GM06990 (cell line): ENCODE measurements around the gene NT5C3A.

Source experiments
- DNase-seq: peaks from one replicate; pipeline ENCODE4 v3.0.0-alpha.2; 2011; ENCODE audit not compliant: insufficient read length; ENCODE audit errors: extremely low read depth
- H3K27me3 ChIP-seq: replicated peaks from 2 replicates; pipeline ENCODE4 v1.6.0; 2011; ENCODE audit warnings: low read length; ENCODE audit not compliant: control insufficient read depth, insufficient read depth
- H3K36me3 ChIP-seq: 2 replicates; pipeline ENCODE4 v1.5.1; 2011; ENCODE audit warnings: low read length; ENCODE audit not compliant: control insufficient read depth, insufficient read depth
- H3K4me3 ChIP-seq: replicated peaks from 2 replicates; pipeline ENCODE4 v1.5.1; 2011; ENCODE audit warnings: low read depth, mild to moderate bottlenecking, control low read depth, low read length
- TF ChIP-seq, protein P1 (sequence below): IDR thresholded peaks from 2 replicates; pipeline ENCODE4 v1.5.1; 2011; ENCODE audit warnings: low read length, control low read depth, mild to moderate bottlenecking, inconsistent platforms; ENCODE audit not compliant: insufficient read depth, poor library complexity, severe bottlenecking

Gene NT5C3A

DNA sequence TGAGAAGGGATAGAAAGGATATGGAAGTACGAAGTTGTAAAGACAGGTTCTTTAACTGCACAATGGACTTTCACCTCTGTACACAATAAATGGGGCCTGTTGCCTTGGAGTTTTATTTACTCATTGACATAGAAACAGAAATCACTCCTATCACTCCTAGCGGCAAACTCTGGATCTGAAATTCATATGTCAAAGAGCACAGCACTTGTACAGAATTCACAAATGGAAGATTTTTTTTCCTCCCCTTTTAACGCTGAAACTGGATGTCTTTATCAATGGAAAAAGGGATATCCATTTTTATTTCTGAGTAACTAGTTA is 18.2 kb downstream of the NT5C3A start:
- Histone ChIP-seq H3K27me3 (no peaks in the 10 kb centered on the region), H3K4me3 (no peak overlapping the region), H3K36me3 (no peaks in the 10 kb centered on the region; the same call in 1 of the 2 replicates)
- TF ChIP-seq, protein P1, sequence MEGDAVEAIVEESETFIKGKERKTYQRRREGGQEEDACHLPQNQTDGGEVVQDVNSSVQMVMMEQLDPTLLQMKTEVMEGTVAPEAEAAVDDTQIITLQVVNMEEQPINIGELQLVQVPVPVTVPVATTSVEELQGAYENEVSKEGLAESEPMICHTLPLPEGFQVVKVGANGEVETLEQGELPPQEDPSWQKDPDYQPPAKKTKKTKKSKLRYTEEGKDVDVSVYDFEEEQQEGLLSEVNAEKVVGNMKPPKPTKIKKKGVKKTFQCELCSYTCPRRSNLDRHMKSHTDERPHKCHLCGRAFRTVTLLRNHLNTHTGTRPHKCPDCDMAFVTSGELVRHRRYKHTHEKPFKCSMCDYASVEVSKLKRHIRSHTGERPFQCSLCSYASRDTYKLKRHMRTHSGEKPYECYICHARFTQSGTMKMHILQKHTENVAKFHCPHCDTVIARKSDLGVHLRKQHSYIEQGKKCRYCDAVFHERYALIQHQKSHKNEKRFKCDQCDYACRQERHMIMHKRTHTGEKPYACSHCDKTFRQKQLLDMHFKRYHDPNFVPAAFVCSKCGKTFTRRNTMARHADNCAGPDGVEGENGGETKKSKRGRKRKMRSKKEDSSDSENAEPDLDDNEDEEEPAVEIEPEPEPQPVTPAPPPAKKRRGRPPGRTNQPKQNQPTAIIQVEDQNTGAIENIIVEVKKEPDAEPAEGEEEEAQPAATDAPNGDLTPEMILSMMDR, result no peak
- DNase-seq, result no peak

DNA sequence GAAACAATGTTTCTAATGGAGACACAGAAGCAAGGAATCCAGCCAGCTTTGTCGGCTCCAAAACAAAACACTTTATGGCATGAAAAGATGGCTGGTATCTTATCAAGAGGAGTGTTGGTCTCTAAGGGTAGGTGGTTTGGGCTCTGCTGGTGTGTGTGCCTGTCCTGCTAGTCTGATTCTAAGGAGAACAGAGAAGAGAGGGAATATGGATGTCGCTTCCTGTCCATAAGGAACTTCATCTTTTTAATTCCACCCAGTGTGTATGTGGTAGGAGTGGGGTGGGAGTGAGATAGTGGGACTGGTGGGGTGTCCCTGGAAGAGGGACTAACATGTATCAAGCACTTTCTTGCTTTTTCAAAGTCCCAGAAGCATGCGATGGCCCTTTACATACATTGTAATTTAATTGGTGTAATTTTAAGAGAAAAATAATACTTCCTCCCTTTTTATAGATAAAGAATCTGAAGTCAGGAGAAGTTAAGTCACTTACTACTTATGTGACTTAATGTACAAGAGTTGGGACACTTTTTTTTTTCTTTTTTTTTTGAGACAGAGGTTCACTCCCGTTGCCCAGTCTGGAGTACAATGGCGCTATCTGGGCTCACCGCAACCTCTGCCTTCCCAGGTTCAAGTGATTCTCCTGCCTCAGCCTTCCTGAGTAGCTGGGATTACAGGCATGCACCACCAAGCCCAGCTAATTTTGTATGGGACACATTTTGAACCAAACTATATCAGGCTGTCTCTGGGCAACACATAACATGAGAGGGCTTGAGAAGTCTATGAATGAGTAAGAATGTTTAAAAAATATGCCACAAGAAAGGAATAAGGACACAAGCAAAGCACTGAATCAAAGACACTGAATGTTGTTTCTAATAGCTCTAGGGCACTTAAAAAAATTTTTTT is 18.8 kb downstream of the NT5C3A start:
- TF ChIP-seq, protein P1, result no peak
- H3K36me3 ChIP-seq, result no peaks in the 10 kb centered on the region; the same call in 1 of the 2 replicates
- DNase-seq, result no peak
- no peak overlapping the region for H3K4me3 ChIP-seq
- H3K27me3 ChIP-seq, result no peaks in the 10 kb centered on the region

DNA sequence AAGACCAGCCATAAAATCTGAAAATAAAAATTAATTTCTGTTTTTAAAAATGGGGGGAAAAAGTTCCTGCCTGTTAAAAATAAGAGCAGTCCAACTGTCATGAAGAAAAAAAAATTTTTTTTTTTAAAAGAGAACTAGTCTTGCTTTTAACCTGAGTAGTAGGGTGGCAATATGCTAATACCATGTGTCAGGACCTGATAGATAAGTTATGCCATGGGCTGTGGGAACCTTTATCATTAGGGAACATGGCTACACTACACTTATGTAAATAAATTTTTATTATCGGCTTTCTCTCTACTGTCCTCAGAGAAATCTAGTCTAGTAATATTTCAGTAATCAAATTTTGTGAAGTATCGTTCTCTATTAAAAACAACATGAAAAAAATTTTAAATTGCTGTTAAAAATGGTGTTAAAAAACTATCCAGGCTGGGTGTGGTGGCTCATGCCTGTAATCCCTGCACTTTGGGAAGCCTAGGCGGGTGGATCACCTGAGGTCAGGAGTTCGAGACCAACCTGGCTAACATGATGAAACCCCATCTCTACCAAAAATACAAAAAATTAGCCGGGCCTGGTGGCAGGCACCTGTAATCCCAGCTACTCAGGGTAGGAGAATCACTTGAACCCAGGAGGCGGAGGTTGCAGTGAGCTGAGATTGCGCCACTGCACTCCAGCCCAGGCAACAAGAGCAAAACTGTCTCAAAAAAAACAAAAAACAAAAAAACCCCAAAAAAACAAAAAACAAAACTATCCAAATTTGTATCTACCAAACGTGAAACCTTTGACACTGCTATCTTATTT is 20.7 kb downstream of the NT5C3A start:
- Histone ChIP-seq H3K36me3 (no peaks in the 10 kb centered on the region; the same call in 1 of the 2 replicates), H3K27me3 (no peaks in the 10 kb centered on the region), H3K4me3 (no peak overlapping the region)
- no peak for DNase-seq
- TF ChIP-seq, protein P1, result no peak

DNA sequence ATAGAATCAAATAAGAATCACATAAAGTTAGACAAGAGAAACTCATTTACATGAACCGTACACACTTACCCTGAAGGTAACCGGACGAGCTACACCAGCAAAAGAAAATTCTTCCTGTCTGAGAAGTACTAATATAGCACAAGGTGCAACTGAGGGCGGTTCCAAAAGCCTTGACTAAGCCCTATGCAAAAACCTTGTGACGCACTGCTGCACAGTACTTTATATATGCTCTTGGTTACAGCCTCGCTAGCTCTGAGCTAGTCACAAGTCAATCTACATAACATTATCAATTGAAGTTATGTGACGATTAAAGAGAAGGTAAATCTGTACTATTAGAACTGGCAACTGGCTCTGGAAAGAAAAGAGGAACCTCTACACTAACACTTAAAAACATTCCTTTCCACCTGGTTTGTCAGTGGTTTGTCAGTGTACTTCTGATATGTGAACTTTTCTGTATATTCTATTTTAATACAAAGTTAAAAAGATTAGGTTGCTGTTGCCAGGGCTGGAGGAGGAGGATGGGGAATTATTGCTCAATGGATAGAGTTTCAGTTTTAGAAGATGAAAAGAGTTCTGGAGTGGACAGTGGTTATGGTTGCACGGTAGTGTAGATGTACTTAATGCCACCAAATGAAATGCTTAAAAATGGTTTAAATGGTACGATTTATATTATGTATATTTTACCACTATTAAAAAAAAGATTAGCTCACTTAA is 21.6 kb downstream of the NT5C3A start:
- Histone ChIP-seq H3K27me3 (no peaks in the 10 kb centered on the region), H3K4me3 (peak overlapping the region; percentile 76), H3K36me3 (no peaks in the 10 kb centered on the region; the same call in 1 of the 2 replicates)
- TF ChIP-seq, protein P1, result no peak
- DNase-seq, result peak; percentile 72

DNA sequence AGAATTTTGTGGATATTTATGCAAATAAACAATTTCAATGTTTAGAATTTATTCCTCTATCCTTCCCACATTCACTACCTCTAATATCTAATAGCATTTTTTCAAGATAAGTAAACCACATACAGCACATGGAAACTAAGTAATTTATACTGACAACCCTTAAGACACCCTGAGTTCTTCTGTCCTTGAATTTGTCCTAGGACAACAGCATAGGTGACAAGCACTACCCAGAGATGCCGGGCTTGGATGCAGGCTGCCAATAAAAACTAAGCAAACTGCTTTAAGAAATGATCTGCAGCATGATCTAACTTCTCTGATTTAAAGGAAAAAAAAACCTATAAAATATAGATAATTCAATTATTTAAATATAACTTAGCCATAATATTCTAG is 22.7 kb downstream of the NT5C3A start:
- Histone ChIP-seq H3K4me3 (peak overlapping the region; percentile 76), H3K27me3 (no peaks in the 10 kb centered on the region), H3K36me3 (no peaks in the 10 kb centered on the region; the same call in 1 of the 2 replicates)
- TF ChIP-seq, protein P1, result no peak
- DNase-seq, result no peak
